Measurements from ENCODE around the gene CD163L1. TPM values are rescaled to one million over a fixed set of nuclear protein-coding genes. Genes with fewer than 3 reads are reported as not detected.
"Not testable (repeated sequence)": the region's sequence is repeated elsewhere in the genome, so short reads cannot be mapped to it uniquely, and the experiment has no call there.

Gene CD163L1
- total RNA-seq, 1 experiment from 2014 or later: 34.4 TPM

DNA sequence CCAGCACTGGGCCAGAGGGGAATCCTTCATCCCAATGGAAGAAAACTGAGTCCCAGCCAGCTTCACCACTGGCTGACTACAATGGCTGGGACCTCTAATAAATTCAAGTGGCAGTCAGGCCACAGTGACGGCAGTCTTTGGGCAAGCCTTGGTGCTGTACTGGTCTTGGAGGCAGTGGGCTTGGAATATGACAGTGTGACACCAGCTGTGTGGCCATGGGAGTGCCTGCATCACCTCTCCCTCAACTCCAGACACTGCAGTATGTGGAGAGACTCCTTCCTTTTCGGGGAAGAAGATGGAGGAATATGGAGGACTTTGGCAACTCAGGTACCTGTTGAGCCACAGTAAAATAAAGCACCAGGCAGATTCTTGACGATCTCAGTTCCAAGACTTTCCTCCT lies 16.0 kb upstream of the CD163L1 start:
- Histone ChIP-seq H3K36me3 (ENCODE audit: insufficient read depth, low read length) (no peaks in the 10 kb centered on the region), H3K27me3 (ENCODE audit: low read length) (no peaks in the 10 kb centered on the region), H3K27ac (ENCODE audit: low read length) (no peak overlapping the region), H3K9me3 (ENCODE audit: low read length) (no peaks in the 10 kb centered on the region), H3K4me2 (ENCODE audit: low read depth, low read length, poor library complexity, severe bottlenecking) (no peak overlapping the region), H3K4me3 (ENCODE audit: low read length) (no peak overlapping the region), H3K4me1 (ENCODE audit: low read length) (no peaks in the 10 kb centered on the region), H3K9me2 (replicated peaks; ENCODE audit: insufficient read depth, low read length) (no peaks in the 10 kb centered on the region), H3K9ac (ENCODE audit: low read length) (no peak overlapping the region), H2AFZ (ENCODE audit: low read length) (no peak overlapping the region), H4K20me1 (ENCODE audit: insufficient read depth, low read depth, low read length) (no peaks in the 10 kb centered on the region), H3K79me2 (ENCODE audit: low read length) (no peaks in the 10 kb centered on the region)
- no peak for DNase-seq

DNA sequence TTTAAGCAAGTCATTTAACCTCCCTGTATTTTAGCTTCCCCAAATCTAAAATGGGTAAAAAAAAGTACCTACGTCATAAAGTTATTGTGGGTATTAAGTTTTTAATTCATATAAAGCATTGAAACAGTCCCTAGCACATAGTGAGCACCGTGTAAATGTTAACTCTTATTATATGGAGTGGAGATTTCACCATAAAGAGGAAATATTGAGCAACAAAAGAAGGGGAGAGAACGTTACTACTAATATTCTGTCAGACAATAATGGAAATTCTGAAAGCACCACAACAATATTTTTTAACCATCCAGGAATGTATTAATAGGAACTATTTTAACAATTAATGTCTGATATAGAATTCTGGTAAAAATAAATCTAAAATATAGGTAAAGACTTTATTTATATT lies 7.8 kb upstream of the CD163L1 start:
- H3K9ac ChIP-seq (ENCODE audit: low read length): no peak overlapping the region
- no peak overlapping the region for H2AFZ ChIP-seq (ENCODE audit: low read length)
- no peak overlapping the region for H3K27ac ChIP-seq (ENCODE audit: low read length)
- H3K27me3 ChIP-seq (ENCODE audit: low read length): no peaks in the 10 kb centered on the region
- no peak for DNase-seq
- no peaks in the 10 kb centered on the region for H3K36me3 ChIP-seq (ENCODE audit: insufficient read depth, low read length)
- no peaks in the 10 kb centered on the region for H4K20me1 ChIP-seq (ENCODE audit: insufficient read depth, low read depth, low read length)
- no peak overlapping the region for H3K4me3 ChIP-seq (ENCODE audit: low read length)
- no peaks in the 10 kb centered on the region for H3K79me2 ChIP-seq (ENCODE audit: low read length)
- no peaks in the 10 kb centered on the region for H3K4me1 ChIP-seq (ENCODE audit: low read length)
- no peaks in the 10 kb centered on the region for H3K9me2 ChIP-seq (replicated peaks; ENCODE audit: insufficient read depth, low read length)
- H3K9me3 ChIP-seq (ENCODE audit: low read length): no peaks in the 10 kb centered on the region
- H3K4me2 ChIP-seq (ENCODE audit: low read depth, low read length, poor library complexity, severe bottlenecking): no peak overlapping the region

DNA sequence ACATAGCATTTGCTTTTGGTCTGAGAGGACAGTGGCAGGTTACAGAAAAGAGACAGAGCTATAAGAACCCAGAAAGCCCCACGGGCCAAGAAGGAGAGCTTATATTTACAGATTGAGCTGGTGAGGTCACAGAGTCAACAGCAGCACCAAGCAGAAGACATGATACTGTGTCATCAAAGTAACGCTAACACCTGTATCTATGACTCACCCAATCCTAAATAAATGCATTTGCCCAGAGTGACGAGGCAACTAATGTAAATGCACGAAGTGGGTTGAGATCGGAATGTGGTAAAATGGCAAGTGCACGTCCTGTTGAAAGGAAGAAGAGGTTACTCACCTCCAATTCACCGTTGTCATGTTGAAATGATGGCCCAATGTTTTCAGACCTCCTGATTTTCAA lies 6.7 kb upstream of the CD163L1 start:
- Histone ChIP-seq H3K27ac (ENCODE audit: low read length) (no peak overlapping the region), H3K9me2 (replicated peaks; ENCODE audit: insufficient read depth, low read length) (no peaks in the 10 kb centered on the region), H3K4me3 (ENCODE audit: low read length) (no peak overlapping the region), H4K20me1 (ENCODE audit: insufficient read depth, low read depth, low read length) (no peaks in the 10 kb centered on the region), H3K27me3 (ENCODE audit: low read length) (no peaks in the 10 kb centered on the region), H3K9ac (ENCODE audit: low read length) (no peak overlapping the region), H3K4me1 (ENCODE audit: low read length) (no peaks in the 10 kb centered on the region), H3K9me3 (ENCODE audit: low read length) (no peaks in the 10 kb centered on the region), H3K4me2 (ENCODE audit: low read depth, low read length, poor library complexity, severe bottlenecking) (no peak overlapping the region), H3K79me2 (ENCODE audit: low read length) (no peaks in the 10 kb centered on the region), H2AFZ (ENCODE audit: low read length) (no peak overlapping the region), H3K36me3 (ENCODE audit: insufficient read depth, low read length) (no peaks in the 10 kb centered on the region)
- DNase-seq: no peak

DNA sequence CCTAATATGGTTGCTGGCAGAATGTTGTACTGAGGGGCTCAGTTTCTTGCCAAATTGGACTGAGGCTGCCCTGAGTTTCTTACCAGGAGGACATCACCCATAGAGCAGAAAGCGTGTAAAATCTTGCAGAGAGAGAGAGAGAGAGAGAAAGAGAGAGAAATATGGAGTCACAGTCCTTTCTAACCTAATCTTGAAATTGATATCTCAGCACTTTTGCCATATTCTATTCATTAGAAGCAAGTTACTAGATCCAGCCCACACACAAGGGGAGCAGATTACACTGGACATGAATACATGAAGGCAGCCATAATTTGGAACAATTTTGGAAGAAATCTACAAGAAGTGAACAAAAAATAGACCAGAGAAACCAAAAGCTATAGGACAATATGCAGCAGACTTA lies 4.1 kb upstream of the CD163L1 start:
- H3K27me3 ChIP-seq (ENCODE audit: low read length): no peaks in the 10 kb centered on the region
- no peak overlapping the region for H3K4me3 ChIP-seq (ENCODE audit: low read length)
- H3K4me2 ChIP-seq (ENCODE audit: low read depth, low read length, poor library complexity, severe bottlenecking): no peak overlapping the region
- no peaks in the 10 kb centered on the region for H3K9me3 ChIP-seq (ENCODE audit: low read length)
- DNase-seq: no peak
- no peaks in the 10 kb centered on the region for H4K20me1 ChIP-seq (ENCODE audit: insufficient read depth, low read depth, low read length)
- no peaks in the 10 kb centered on the region for H3K79me2 ChIP-seq (ENCODE audit: low read length)
- no peak overlapping the region for H3K27ac ChIP-seq (ENCODE audit: low read length)
- H3K36me3 ChIP-seq (ENCODE audit: insufficient read depth, low read length): no peaks in the 10 kb centered on the region
- H3K4me1 ChIP-seq (ENCODE audit: low read length): no peaks in the 10 kb centered on the region
- H3K9ac ChIP-seq (ENCODE audit: low read length): no peak overlapping the region
- no peaks in the 10 kb centered on the region for H3K9me2 ChIP-seq (replicated peaks; ENCODE audit: insufficient read depth, low read length)
- no peak overlapping the region for H2AFZ ChIP-seq (ENCODE audit: low read length)

DNA sequence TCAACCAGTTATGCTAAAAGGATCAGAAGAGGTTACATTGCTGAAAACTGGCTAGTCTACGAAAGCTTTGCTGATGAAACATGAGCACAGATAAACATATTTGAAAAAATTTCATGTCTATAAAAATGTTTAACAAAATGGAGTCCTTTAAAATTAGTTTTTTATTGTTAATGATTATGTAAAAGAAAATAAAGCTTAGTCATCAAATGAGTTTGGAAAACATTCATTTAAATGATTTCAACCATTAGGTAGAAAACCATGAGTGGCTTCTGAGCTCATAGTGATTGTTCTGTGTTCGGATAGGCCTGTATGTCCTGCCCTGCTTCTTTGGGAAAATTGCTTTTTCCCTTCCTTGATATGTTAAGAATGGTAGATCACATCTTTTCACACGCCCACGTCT lies 584 bp upstream of the CD163L1 start:
- H3K27me3 ChIP-seq (ENCODE audit: low read length): no peaks in the 10 kb centered on the region
- no peak overlapping the region for H3K9ac ChIP-seq (ENCODE audit: low read length)
- no peaks in the 10 kb centered on the region for H3K4me1 ChIP-seq (ENCODE audit: low read length)
- no peak overlapping the region for H2AFZ ChIP-seq (ENCODE audit: low read length)
- H4K20me1 ChIP-seq (ENCODE audit: insufficient read depth, low read depth, low read length): no peaks in the 10 kb centered on the region
- H3K27ac ChIP-seq (ENCODE audit: low read length): no peak overlapping the region
- no peaks in the 10 kb centered on the region for H3K79me2 ChIP-seq (ENCODE audit: low read length)
- no peaks in the 10 kb centered on the region for H3K9me3 ChIP-seq (ENCODE audit: low read length)
- no peak for DNase-seq
- H3K9me2 ChIP-seq (replicated peaks; ENCODE audit: insufficient read depth, low read length): no peaks in the 10 kb centered on the region
- no peak overlapping the region for H3K4me3 ChIP-seq (ENCODE audit: low read length)
- H3K36me3 ChIP-seq (ENCODE audit: insufficient read depth, low read length): no peaks in the 10 kb centered on the region
- no peak overlapping the region for H3K4me2 ChIP-seq (ENCODE audit: low read depth, low read length, poor library complexity, severe bottlenecking)

GRCh38 chr12:7441216-7441615 lies 2.7 kb downstream of the CD163L1 start:
- Histone ChIP-seq H2AFZ (ENCODE audit: low read length) (no peak overlapping the region), H3K27me3 (ENCODE audit: low read length) (no peaks in the 10 kb centered on the region), H3K9me2 (replicated peaks; ENCODE audit: insufficient read depth, low read length) (no peaks in the 10 kb centered on the region), H4K20me1 (ENCODE audit: insufficient read depth, low read depth, low read length) (no peaks in the 10 kb centered on the region), H3K4me2 (ENCODE audit: low read depth, low read length, poor library complexity, severe bottlenecking) (no peak overlapping the region), H3K9me3 (ENCODE audit: low read length) (no peaks in the 10 kb centered on the region), H3K27ac (ENCODE audit: low read length) (no peak overlapping the region), H3K4me1 (ENCODE audit: low read length) (no peaks in the 10 kb centered on the region), H3K4me3 (ENCODE audit: low read length) (no peak overlapping the region), H3K9ac (ENCODE audit: low read length) (no peak overlapping the region), H3K36me3 (ENCODE audit: insufficient read depth, low read length) (no peaks in the 10 kb centered on the region), H3K79me2 (ENCODE audit: low read length) (no peaks in the 10 kb centered on the region)
- DNase-seq: no peak

DNA sequence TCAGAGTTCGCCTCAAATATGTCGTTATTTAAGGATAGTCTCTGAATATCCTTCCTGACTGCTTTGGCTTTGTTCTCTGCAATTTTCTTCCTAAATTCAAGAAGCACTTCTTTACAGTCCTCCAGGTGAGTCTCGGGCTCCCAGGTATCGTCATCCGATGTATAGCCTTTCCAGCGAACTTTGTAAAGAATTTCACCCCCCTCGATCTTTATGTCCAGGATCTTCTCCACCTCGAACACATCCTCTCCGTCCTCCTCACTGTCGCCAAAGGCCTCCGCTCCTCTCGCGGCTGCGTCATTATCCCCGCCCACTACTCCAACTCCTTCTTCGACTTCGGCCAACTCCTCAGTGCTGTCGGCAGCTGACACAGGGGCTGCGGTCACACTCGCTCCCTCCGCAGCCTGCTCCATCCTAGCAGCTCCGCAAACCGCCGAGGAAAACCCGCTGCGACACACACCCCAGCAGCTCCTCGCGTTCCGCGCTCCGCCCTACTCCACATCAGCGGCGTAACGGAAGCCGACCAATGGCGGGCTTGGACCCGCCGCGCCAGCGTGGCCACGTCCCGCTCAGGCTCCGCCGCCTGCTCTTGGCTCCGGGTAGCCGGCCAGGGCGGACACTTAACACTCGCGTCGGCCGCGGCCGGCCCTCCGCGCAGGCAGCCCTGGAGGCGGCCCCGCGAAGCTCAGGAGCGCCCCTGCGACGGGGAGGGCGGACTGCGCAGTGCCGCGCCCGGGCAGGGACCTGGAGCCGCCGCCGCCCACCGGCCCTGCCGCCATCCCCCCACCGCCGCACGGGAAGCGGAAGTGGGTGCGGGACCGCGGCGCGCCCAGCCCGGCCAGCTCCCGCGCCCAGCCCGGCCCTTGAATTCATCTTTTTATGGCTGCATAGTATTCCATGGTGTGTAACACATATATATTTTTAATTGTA lies 4.1 kb downstream of the CD163L1 start:
- no peaks in the 10 kb centered on the region for H3K79me2 ChIP-seq (ENCODE audit: low read length)
- DNase-seq: no peak
- H3K9me3 ChIP-seq (ENCODE audit: low read length): no peaks in the 10 kb centered on the region
- no peaks in the 10 kb centered on the region for H3K9me2 ChIP-seq (replicated peaks; ENCODE audit: insufficient read depth, low read length)
- no peak overlapping the region for H3K4me2 ChIP-seq (ENCODE audit: low read depth, low read length, poor library complexity, severe bottlenecking)
- H3K27ac ChIP-seq (ENCODE audit: low read length): no peak overlapping the region
- H4K20me1 ChIP-seq (ENCODE audit: insufficient read depth, low read depth, low read length): no peaks in the 10 kb centered on the region
- no peak overlapping the region for H3K9ac ChIP-seq (ENCODE audit: low read length)
- H3K36me3 ChIP-seq (ENCODE audit: insufficient read depth, low read length): no peaks in the 10 kb centered on the region
- H3K27me3 ChIP-seq (ENCODE audit: low read length): no peaks in the 10 kb centered on the region
- no peak overlapping the region for H2AFZ ChIP-seq (ENCODE audit: low read length)
- H3K4me1 ChIP-seq (ENCODE audit: low read length): no peaks in the 10 kb centered on the region
- no peak overlapping the region for H3K4me3 ChIP-seq (ENCODE audit: low read length)

- not testable (repeated sequence) for H3K4me1 ChIP-seq (ENCODE audit: low read length); H2AFZ ChIP-seq (ENCODE audit: low read length); H3K79me2 ChIP-seq (ENCODE audit: low read length); H3K27me3 ChIP-seq (ENCODE audit: low read length); DNase-seq; H3K9me3 ChIP-seq (ENCODE audit: low read length); H3K4me3 ChIP-seq (ENCODE audit: low read length); H3K36me3 ChIP-seq (ENCODE audit: insufficient read depth, low read length); H3K9me2 ChIP-seq (replicated peaks; ENCODE audit: insufficient read depth, low read length); H3K9ac ChIP-seq (ENCODE audit: low read length); H3K27ac ChIP-seq (ENCODE audit: low read length); H4K20me1 ChIP-seq (ENCODE audit: insufficient read depth, low read depth, low read length); H3K4me2 ChIP-seq (ENCODE audit: low read depth, low read length, poor library complexity, severe bottlenecking)
These were observed 5.5 kb downstream of the CD163L1 start for GRCh38 chr12:7438291-7438995.
